Endothelial cell of umbilical vein (primary cell): ENCODE data around the gene MYO5B. TPM values are rescaled to one million over a fixed set of nuclear protein-coding genes. Genes with fewer than 3 reads are reported as not detected.
"Not testable (repeated sequence)": the region's sequence is repeated elsewhere in the genome, so short reads cannot be mapped to it uniquely, and the experiment has no call there.

ENCODE experiments used
- BruUV-seq: library from RNA; stranded (reverse); fragments of 400-500 nt; replicated peaks from 2 replicates; lab custom pipeline; 2021; lab: Mats Ljungman, UMichigan
- CTCF ChIA-PET: fragments of 300-600, 350-600 bp; sonication (Branson Sonifier 250); formaldehyde crosslinking; loops from one replicate; lab custom pipeline; 2021; ENCODE audit warnings: antibody characterized with exemption, inconsistent platforms; lab: Charles Lee
- POLR2A ChIA-PET: fragments of 300-600, 350-600 bp; sonication (Branson Sonifier 250); formaldehyde crosslinking; loops from one replicate; lab custom pipeline; 2021; ENCODE audit warnings: antibody characterized with exemption, inconsistent platforms; lab: Charles Lee
- DNase-seq: peaks from one replicate; pipeline ENCODE4 v3.0.0-alpha.2; 2011; ENCODE audit warnings: low read depth, low spot score
- FAIRE-seq: peaks from 2 replicates; lab custom pipeline; 2011; peaks lifted over from hg19 to GRCh38; lab: Jason Lieb, UNC
- H2AFZ ChIP-seq: 2 replicates; pipeline ENCODE4 v1.6.0; 2012; ENCODE audit warnings: low read depth, low read length, control low read depth, inconsistent platforms
- H3K27ac ChIP-seq: 2 replicates; pipeline ENCODE4 v1.5.1; 2011; ENCODE audit warnings: low read depth, mild to moderate bottlenecking, control low read depth, low read length, moderate library complexity; ENCODE audit not compliant: insufficient read depth
- H3K27me3 ChIP-seq, 2 experiments: 2 replicates each; pipeline versions ENCODE4 v1.6.0 to v1.6.1; 2011; ENCODE audit warnings: low read length in 2 of 2, mixed read lengths in 1 of 2; ENCODE audit not compliant: control insufficient read depth in 2 of 2, insufficient read depth in 2 of 2
- H3K36me3 ChIP-seq, 2 experiments: 2 replicates in 1 of 2; 3 replicates in 1 of 2; pipeline ENCODE4 v1.5.1; 2011; ENCODE audit warnings: low read length in 2 of 2, mild to moderate bottlenecking in 1 of 2, moderate library complexity in 1 of 2; ENCODE audit not compliant: control insufficient read depth in 2 of 2, insufficient read depth in 2 of 2; ENCODE audit errors: extremely low read depth in 1 of 2
- H3K4me1 ChIP-seq: 3 replicates; pipeline ENCODE4 v1.5.1; 2011; ENCODE audit warnings: mild to moderate bottlenecking, low read length; ENCODE audit not compliant: control insufficient read depth, insufficient read depth; ENCODE audit errors: extremely low read depth
- H3K4me2 ChIP-seq: 2 replicates; pipeline ENCODE4 v1.6.1; 2011; ENCODE audit warnings: low read length, control low read depth, mixed read lengths; ENCODE audit not compliant: insufficient read depth
- H3K4me3 ChIP-seq, 3 experiments: fragments of 200-600 bp in 1 of 3; sonication (generic), shearing (Covaris generic) in 1 of 3; replicated peaks in 1 of 3; 2 replicates each; pipeline ENCODE4 v1.5.1; 2011 to 2016; ENCODE audit warnings: control low read depth in 3 of 3, low read length in 3 of 3, mild to moderate bottlenecking in 2 of 3, inconsistent platforms in 1 of 3, low read depth in 1 of 3, moderate library complexity in 1 of 3; ENCODE audit not compliant: insufficient read depth in 1 of 3
- H3K79me2 ChIP-seq: 2 replicates; pipeline ENCODE4 v1.6.0; 2012; ENCODE audit warnings: low read length, inconsistent platforms; ENCODE audit not compliant: control insufficient read depth, insufficient read depth
- H3K9ac ChIP-seq: replicated peaks from 2 replicates; pipeline ENCODE3; 2011; ENCODE audit warnings: low read length, control low read depth; ENCODE audit not compliant: insufficient read depth; ENCODE audit errors: extremely low read depth
- H3K9me1 ChIP-seq: replicated peaks from 3 replicates; pipeline ENCODE4 v1.6.0; 2011; ENCODE audit warnings: mild to moderate bottlenecking, low read length; ENCODE audit not compliant: control insufficient read depth, insufficient read depth; ENCODE audit errors: extremely low read depth
- H3K9me3 ChIP-seq: replicated peaks from 2 replicates; pipeline ENCODE4 v1.5.1; 2012; ENCODE audit warnings: low read length, inconsistent platforms; ENCODE audit not compliant: control insufficient read depth, insufficient read depth
- H4K20me1 ChIP-seq: replicated peaks from 2 replicates; pipeline ENCODE3; 2011; ENCODE audit warnings: mild to moderate bottlenecking, low read length; ENCODE audit not compliant: control insufficient read depth, insufficient read depth; ENCODE audit errors: extremely low read depth
- CTCF ChIP-seq, 2 donors: IDR thresholded peaks; 1 replicate in 1 of 2; 2 replicates in 1 of 2; pipeline ENCODE4 v1.5.1; 2011; ENCODE audit warnings: low read length in 2 of 2, mild to moderate bottlenecking in 2 of 2, moderate library complexity in 2 of 2, control low read depth in 1 of 2, inconsistent platforms in 1 of 2, low read depth in 1 of 2; ENCODE audit not compliant: insufficient read depth in 1 of 2; ENCODE audit errors: extremely low read depth in 1 of 2
- EZH2 ChIP-seq: IDR thresholded peaks from 2 replicates; pipeline ENCODE4 v1.6.1; 2012; ENCODE audit warnings: borderline replicate concordance, low read depth, mild to moderate bottlenecking, moderate library complexity, low read length, inconsistent platforms; ENCODE audit not compliant: severe bottlenecking
- FOS ChIP-seq: IDR thresholded peaks from 2 replicates; pipeline ENCODE4 v1.6.1; 2011; ENCODE audit warnings: mild to moderate bottlenecking, low read length, moderate library complexity, borderline replicate concordance; ENCODE audit not compliant: insufficient read depth
- GATA2 ChIP-seq: IDR thresholded peaks from 2 replicates; pipeline ENCODE4 v1.7.0; 2011; ENCODE audit warnings: low read depth, mild to moderate bottlenecking, moderate library complexity, mixed read lengths, low read length; ENCODE audit not compliant: insufficient read length, insufficient read depth
- JUN ChIP-seq: IDR thresholded peaks from 2 replicates; pipeline ENCODE4 v1.6.1; 2011; ENCODE audit warnings: borderline replicate concordance, low read depth; ENCODE audit not compliant: insufficient read length, insufficient read depth
- MAX ChIP-seq: IDR thresholded peaks from 2 replicates; pipeline ENCODE4 v1.6.1; 2011; ENCODE audit not compliant: insufficient read depth, insufficient read length
- MYC ChIP-seq: IDR thresholded peaks from one replicate; pipeline ENCODE4 v1.6.1; 2011; ENCODE audit warnings: mild to moderate bottlenecking, low read depth, low read length
- POLR2A ChIP-seq: IDR thresholded peaks from 2 replicates; pipeline ENCODE4 v1.6.1; 2012; ENCODE audit warnings: low read depth, mild to moderate bottlenecking, control low read depth, low read length
- POLR2AphosphoS5 ChIP-seq: IDR thresholded peaks from 2 replicates; pipeline ENCODE4 v1.6.1; 2012; ENCODE audit warnings: low read depth, mild to moderate bottlenecking, control low read depth, low read length, moderate library complexity; ENCODE audit not compliant: insufficient read depth
- dilution Hi-C: fragments of 300-500 bp; cut with MboI; formaldehyde crosslinking; loops from one replicate; pipeline ENCODE4 v1.15.0; 2019; ENCODE audit warnings: low sequenced_read_pairs; ENCODE audit not compliant: extremely low pct_ligation_motif_present
- intact Hi-C: fragments of 100-400 bp; cut with micrococcal nuclease; formaldehyde crosslinking; loops from one replicate; pipeline ENCODE4 v1.10.0; 2022
- polyA plus RNA-seq, 4 experiments: library from polyadenylated mRNA; depleted of rRNA in 3 of 4; stranded (reverse) in 3 of 4; unstranded in 1 of 4; fragments of >200 nt; gene quantifications; 2 replicates each; pipeline versions ENCODE4 v1.2.1 to v1.2.3, GENCODE V29; 2011 to 2012; ENCODE audit warnings: missing spikeins in 1 of 4
- total RNA-seq: library from RNA; stranded (reverse); gene quantifications from 2 replicates; pipeline ENCODE4 v1.2.3, GENCODE V29; 2021

MYO5B gene
- total and polyA plus RNA-seq, 2 donors (not counting 3 experiments of a cell fraction or from before 2014, with no cell fraction given) = 0.54 to 1.1 TPM

GRCh38 chr18:49784427-49785185, 410.3 kb downstream of the MYO5B start:
- Histone ChIP-seq H3K9me3 (no peaks in the 10 kb centered on the region), H4K20me1 (no peaks in the 10 kb centered on the region), H3K27ac (no peak overlapping the region), H2AFZ (no peak overlapping the region), H3K4me3 (no peak overlapping the region), H3K4me2 (no peak overlapping the region), H3K36me3 (peaks cover 0 to 3% of the 10 kb centered on the region in 2 experiments), H3K79me2 (no peaks in the 10 kb centered on the region), H3K27me3 (no peaks in the 10 kb centered on the region), H3K4me1 (peaks cover 8% of the 10 kb centered on the region), H3K9ac (no peak overlapping the region), H3K9me1 (no peaks in the 10 kb centered on the region)
- DNase-seq = no peak
- intact Hi-C loops (loop anchor here (1.0 to 5.0 kb wide), 3 partner anchors 73 to 274 kb away; no protein-coding TSS in a partner anchor), dilution Hi-C loops (no loop called here)
- ChIA-PET POLR2A (no interaction called here), CTCF (interaction anchor here (0.8 to 3.3 kb wide), 16 partner anchors 9 to 319 kb away, joined by 3 to 27 read pairs (median 4); no protein-coding TSS in a partner anchor)
- no TSS peak for BruUV-seq
- FAIRE-seq = no peak
- TF ChIP-seq FOS (no peak), GATA2 (no peak), CTCF (IDR thresholded peaks at IDR 0.05; ENCODE audit: extremely low read depth in 1 of 2, insufficient read depth in 1 of 2, low read depth in 1 of 2, low read length in 2 of 2) (no peak), MYC (no peak), POLR2AphosphoS5 (no peak), POLR2A (no peak), JUN (no peak), MAX (no peak), EZH2 (no peak)

GRCh38 chr18:49783631-49784030, 411.3 kb downstream of the MYO5B start:
- H3K4me1 ChIP-seq, FAIRE-seq, H3K9me1 ChIP-seq, H3K9me3 ChIP-seq, dilution Hi-C loops, H4K20me1 ChIP-seq, H3K9ac ChIP-seq, BruUV-seq, H3K36me3 ChIP-seq, H3K27me3 ChIP-seq, H3K4me3 ChIP-seq, H3K4me2 ChIP-seq, H3K79me2 ChIP-seq, H3K27ac ChIP-seq, H2AFZ ChIP-seq, DNase-seq: not testable (repeated sequence)
- POLR2A ChIA-PET = interaction anchor here (0.5 kb wide), 1 partner anchor 54 kb away, joined by 5 read pairs; no protein-coding TSS in a partner anchor
- CTCF ChIA-PET = interaction anchor here (1.0 to 3.3 kb wide), 10 partner anchors 15 to 318 kb away, joined by 3 to 27 read pairs (median 5); no protein-coding TSS in a partner anchor
- intact Hi-C loops = loop anchor here (1.0 kb wide), 2 partner anchors 224 to 273 kb away; no protein-coding TSS in a partner anchor
